ENCODE data around the gene RNU1-2. TPM values are rescaled to one million over a fixed set of nuclear protein-coding genes. Genes with fewer than 3 reads are reported as not detected.
"Not testable (repeated sequence)": the region's sequence is repeated elsewhere in the genome, so short reads cannot be mapped to it uniquely, and the experiment has no call there.

Gene RNU1-2
- total RNA-seq, 1 donor from 2014 or later = 3,564 TPM

DNA sequence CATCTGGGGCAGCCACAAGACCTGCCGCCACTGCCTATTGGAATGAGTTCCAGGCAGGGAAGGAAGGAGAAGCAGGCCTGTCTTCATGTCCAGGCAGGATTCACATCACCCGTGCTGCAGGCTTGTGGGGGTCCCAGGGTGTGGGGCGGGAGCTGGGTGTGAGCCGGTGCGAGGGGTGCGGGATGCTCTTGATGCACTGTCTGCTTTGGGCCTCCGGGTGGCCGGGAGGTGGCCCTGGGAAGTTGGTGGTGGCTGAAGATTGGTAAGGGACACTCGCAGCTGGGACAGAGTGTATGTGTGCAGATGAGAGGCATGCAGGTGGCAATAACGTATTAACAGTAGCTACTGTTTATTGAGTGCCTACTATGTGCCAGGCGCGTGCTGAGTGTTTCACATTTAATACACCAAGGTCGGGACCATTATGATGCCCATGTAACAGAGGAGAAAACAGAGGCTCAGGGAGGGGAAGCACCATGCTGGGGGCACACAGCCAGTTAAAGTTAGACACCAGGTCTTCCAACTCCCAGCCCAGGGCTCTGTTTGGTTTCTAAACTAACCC, 29.2 kb downstream of the RNU1-2 start:
- Mint-ChIP-seq H3K4me3 (peak overlapping the region; percentile 54), H3K9me3 (no peaks in the 10 kb centered on the region), H3K36me3 (no peaks in the 10 kb centered on the region), H3K27me3 (no peaks in the 10 kb centered on the region), H3K4me1 (ENCODE audit: unreplicated experiment) (peaks cover 40% of the 10 kb centered on the region), H3K27ac (peak overlapping the region; percentile 58)
- TF ChIP-seq, protein P1, sequence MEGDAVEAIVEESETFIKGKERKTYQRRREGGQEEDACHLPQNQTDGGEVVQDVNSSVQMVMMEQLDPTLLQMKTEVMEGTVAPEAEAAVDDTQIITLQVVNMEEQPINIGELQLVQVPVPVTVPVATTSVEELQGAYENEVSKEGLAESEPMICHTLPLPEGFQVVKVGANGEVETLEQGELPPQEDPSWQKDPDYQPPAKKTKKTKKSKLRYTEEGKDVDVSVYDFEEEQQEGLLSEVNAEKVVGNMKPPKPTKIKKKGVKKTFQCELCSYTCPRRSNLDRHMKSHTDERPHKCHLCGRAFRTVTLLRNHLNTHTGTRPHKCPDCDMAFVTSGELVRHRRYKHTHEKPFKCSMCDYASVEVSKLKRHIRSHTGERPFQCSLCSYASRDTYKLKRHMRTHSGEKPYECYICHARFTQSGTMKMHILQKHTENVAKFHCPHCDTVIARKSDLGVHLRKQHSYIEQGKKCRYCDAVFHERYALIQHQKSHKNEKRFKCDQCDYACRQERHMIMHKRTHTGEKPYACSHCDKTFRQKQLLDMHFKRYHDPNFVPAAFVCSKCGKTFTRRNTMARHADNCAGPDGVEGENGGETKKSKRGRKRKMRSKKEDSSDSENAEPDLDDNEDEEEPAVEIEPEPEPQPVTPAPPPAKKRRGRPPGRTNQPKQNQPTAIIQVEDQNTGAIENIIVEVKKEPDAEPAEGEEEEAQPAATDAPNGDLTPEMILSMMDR (conservative IDR thresholded peaks at IDR 0.05) = peak; percentile 43
- DNase-seq (ENCODE audit: extremely low spot score, unreplicated experiment) = no peak

DNA sequence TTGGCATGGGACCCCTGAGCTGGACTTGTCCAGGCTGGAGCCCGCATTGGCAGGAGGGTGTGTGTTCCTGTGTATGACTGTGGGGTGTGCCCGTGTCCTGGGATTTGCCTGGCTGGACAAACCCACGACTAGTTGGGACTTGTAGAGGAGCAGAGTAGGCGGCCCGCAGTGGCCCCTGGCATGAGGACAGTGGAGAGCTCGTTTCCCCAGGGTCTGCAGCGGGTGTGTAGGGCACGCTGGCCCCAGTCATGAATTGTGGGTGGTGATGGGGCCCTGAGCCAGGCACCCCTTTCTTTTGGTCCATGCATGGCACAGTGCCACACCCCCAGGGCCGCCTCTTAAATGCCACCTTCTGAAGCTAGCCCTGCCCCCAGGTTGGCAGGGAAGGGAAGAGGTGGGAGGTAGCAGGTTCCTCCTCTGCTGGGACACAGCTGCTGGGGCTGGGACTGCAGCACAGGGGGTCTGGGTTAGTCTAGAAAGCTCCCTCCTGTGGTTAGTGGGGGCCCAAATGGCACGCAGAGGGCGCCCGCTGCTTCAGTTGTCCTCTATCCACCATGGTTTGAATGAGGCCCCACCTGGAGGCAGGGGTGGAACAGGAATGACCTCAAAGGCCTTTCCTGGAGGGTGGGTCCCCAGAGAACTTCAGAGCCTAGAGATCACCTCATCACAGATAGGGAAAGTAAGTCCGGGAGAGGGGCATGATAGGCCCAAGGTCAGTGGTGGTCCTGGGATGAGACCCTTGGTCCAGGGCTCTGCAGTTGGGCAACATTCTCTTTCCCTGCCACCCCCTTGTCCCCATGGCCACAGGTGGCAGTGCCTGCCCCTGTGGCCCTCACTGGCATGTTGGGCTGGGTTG, 30.1 kb downstream of the RNU1-2 start:
- TF ChIP-seq, protein P1 (conservative IDR thresholded peaks at IDR 0.05) = no peak
- Mint-ChIP-seq H3K27me3 (no peaks in the 10 kb centered on the region), H3K4me3 (no peak overlapping the region), H3K36me3 (no peaks in the 10 kb centered on the region), H3K4me1 (ENCODE audit: unreplicated experiment) (peaks cover 40% of the 10 kb centered on the region), H3K27ac (no peak overlapping the region), H3K9me3 (no peaks in the 10 kb centered on the region)
- DNase-seq (ENCODE audit: extremely low spot score, unreplicated experiment) = no peak

DNA sequence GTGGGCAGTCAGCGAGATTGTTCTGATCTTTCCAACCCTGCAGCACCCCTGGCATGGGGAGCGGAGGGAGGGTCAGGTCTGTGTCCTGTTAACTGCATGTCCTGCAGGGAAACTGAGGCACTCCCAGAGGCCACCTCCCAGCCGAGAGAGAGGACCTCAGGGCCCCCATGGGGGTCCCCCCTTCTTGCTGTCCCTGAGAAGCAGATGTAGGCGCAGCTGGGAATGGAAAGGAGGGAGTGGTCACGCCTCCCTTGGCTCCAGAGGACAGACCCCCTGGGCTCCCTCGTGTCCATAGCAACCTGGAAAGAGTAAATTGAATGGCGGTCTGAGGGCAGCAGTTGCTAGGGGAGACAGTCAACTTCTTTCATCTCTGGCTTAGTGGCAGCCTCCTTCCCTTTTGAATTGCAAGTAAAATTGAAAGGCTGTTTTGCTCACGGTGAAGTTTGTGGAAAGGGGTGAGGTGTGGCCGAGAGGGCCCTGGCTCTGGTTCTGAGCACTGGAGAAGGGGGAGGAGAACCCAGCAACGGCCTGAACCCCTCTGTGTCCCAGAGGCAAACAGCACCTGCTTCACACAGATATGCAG, 30.8 kb downstream of the RNU1-2 start:
- Mint-ChIP-seq H3K4me1 (ENCODE audit: unreplicated experiment) (peaks cover 36% of the 10 kb centered on the region), H3K4me3 (peak overlapping the region; percentile 50), H3K27ac (peak overlapping the region; percentile 61), H3K27me3 (no peaks in the 10 kb centered on the region), H3K36me3 (no peaks in the 10 kb centered on the region), H3K9me3 (no peaks in the 10 kb centered on the region)
- no peak for DNase-seq (ENCODE audit: extremely low spot score, unreplicated experiment)
- TF ChIP-seq, protein P1 (conservative IDR thresholded peaks at IDR 0.05) = no peak

DNA sequence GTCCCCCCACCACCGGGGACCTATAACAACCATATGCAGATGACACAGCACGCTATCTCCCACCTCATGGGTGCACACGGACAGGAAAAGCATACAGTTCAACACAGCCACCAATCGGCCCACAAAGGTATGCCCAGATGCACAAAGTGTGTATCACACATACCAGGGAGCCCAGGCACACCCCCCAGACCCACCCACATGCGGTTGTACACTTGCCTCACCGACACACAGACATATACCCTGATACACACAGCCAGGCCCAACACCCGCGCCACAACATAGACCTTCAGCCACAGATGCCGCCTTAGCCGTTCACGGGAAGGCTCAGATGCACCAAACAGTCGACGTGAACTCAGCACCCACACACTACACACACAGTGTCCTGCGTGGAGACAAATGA, 31.5 kb downstream of the RNU1-2 start:
- Mint-ChIP-seq H3K4me3 (peak overlapping the region; percentile 9), H3K27me3 (no peaks in the 10 kb centered on the region), H3K4me1 (ENCODE audit: unreplicated experiment) (peaks cover 33% of the 10 kb centered on the region), H3K27ac (peak overlapping the region; percentile 61), H3K9me3 (no peaks in the 10 kb centered on the region), H3K36me3 (no peaks in the 10 kb centered on the region)
- TF ChIP-seq, protein P1 (conservative IDR thresholded peaks at IDR 0.05) = no peak
- no peak for DNase-seq (ENCODE audit: extremely low spot score, unreplicated experiment)

DNA sequence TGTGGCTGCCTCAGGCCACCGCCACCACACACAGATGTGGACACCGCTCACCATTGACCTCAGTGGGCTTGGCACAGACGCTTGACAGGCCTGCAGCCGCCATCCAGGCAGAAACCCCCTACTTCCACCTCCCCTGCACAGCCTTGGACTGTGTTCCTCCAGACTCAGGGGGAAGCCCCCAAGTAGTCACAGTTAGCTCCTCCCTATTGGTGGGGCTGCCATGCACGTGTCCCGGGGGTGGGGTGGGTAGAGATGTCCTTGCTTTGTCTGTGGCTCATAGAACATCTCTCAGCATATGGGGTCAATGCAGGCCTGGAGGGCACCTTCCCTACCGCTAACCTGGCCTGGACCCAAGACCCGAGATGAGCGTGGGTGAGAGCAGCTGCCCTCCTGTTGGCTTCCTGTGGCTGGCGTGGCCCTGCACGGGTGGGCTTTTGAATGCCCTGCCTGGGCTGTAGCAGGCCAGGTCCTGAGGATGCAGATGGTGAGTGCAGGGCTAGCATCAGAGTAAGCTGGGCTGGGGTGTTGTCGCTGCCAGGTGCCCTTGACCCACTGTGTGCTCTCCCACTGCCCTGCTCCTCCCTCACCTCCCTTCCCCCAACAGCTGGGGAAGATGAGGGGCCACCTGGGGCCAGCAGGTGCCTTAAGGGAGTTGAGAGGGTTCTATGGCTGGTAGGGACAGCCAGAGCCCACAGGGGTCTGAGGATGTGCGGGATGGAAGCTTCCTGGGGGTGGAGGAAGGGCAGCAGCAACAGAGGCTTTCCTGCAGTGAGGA, 32.1 kb downstream of the RNU1-2 start:
- Mint-ChIP-seq H3K27ac (no peak overlapping the region), H3K4me3 (no peak overlapping the region), H3K27me3 (no peaks in the 10 kb centered on the region), H3K4me1 (ENCODE audit: unreplicated experiment) (peaks cover 33% of the 10 kb centered on the region), H3K36me3 (no peaks in the 10 kb centered on the region), H3K9me3 (no peaks in the 10 kb centered on the region)
- TF ChIP-seq, protein P1 (conservative IDR thresholded peaks at IDR 0.05) = no peak
- DNase-seq (ENCODE audit: extremely low spot score, unreplicated experiment) = no peak

DNA sequence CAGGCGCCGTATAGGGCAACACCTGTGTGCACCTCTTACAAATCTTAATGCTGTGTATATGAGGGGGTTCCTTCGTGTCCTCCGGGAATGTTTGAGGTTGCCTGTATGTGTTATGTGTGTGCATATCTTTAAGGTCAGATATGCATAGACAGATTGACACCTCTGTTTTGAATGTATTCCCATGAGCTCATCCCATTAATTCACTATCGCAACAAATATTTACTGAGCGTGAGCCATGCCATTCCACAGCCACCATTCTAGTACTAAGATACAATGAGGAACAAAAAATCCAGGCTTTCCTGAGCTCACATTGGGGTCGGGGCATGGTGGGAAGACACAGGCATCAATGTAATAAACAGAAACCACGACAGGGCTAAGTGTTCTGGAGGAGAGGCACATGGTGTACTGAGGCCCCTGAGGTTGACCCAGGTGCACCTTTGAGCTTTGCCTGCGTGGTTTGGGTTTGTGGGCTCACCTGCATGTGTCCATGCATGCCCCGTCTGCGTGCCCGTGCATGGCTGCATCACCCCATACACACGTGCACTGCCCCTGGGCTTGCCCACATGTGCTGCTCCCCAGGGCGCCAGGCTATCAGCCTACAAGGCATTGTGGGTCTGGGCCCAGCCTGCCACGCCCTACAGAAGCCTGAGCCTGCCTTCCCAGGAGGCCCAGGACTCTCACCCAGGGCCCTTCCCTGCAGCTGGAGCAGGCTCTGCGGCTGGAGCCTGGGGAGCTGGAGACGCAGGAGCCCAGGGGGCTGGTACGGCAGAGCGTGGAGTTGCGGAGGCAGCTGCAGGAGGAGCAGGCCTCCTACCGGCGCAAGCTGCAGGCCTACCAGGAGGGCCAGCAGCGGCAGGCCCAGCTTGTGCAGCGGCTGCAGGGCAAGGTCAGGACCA, 33.6 kb downstream of the RNU1-2 start:
- not testable (repeated sequence) for H3K27ac Mint-ChIP-seq; H3K27me3 Mint-ChIP-seq; DNase-seq (ENCODE audit: extremely low spot score, unreplicated experiment); H3K4me3 Mint-ChIP-seq; H3K36me3 Mint-ChIP-seq; H3K9me3 Mint-ChIP-seq
- H3K4me1 Mint-ChIP-seq (ENCODE audit: unreplicated experiment) = peaks cover 28% of the 10 kb centered on the region

DNA sequence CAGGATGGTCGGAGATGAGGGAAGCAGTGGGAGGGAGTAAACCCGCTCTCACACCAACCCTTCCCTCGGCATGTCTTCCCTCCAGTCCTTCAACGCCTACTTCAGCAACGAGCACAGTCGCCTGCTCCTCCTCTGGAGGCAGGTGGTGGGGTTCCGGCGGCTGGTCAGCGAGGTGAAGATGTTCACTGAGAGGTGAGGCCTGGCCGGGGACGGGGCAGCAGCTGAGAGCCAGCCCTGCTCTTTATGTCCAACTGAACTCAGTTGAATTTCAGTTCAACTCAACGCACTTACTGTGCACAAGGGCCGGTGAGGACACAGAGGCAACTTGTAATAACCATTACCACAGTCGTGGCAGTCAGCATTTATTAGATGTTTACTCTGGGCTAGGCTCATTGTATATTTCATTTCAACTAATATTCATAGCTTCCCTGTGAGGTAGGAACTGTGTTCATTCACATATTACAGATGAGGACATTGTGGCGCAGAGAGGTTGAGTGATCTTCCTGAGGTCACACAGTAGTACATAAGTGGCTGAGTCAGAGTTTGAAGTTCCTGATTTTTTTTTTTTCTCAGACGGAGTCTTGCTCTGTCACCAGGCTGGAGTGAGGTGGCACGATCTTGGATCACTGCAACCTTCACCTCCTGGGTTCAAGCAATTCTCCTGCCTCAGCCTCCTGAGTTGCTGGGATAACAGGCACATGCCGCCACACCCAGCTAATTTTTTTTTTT, 35.6 kb downstream of the RNU1-2 start:
- H3K4me1 Mint-ChIP-seq (ENCODE audit: unreplicated experiment) = peaks cover 15% of the 10 kb centered on the region

More for the DNA sequence above, 35.6 kb downstream of the RNU1-2 start:
- H3K9me3 Mint-ChIP-seq; H3K27me3 Mint-ChIP-seq; H3K27ac Mint-ChIP-seq; H3K36me3 Mint-ChIP-seq; H3K4me3 Mint-ChIP-seq; DNase-seq (ENCODE audit: extremely low spot score, unreplicated experiment): not testable (repeated sequence)

All from type B pancreatic cell (in vitro differentiated cells).